Stomach (tissue), 9 donors: ENCODE data around the gene PON1. TPM values are rescaled to one million over a fixed set of nuclear protein-coding genes. Genes with fewer than 3 reads are reported as not detected.

Experiments used
- DNase-seq, 2 donors: peaks; one replicate each; pipeline versions ENCODE4 v3.0.0 to v3.0.0-alpha.2; 2013 to 2019
- H3K27ac ChIP-seq, 5 donors: fragments of 200-600 bp in 4 of 5; sonication (generic) in 4 of 5; one replicate each; pipeline ENCODE4 v1.5.1; 2013 to 2019; ENCODE audit warnings: mild to moderate bottlenecking in 1 of 5, moderate library complexity in 1 of 5
- H3K27me3 ChIP-seq, 3 donors: fragments of 200-600 bp; sonication (generic); one replicate each; pipeline ENCODE4 v1.5.1; 2017 to 2019; ENCODE audit warnings: mixed run types in 1 of 3
- H3K36me3 ChIP-seq, 4 donors: fragments of 200-600 bp; sonication (generic); 1 replicate in 3 of 4; 2 replicates in 1 of 4; pipeline ENCODE4 v1.5.1; 2016 to 2019
- H3K4me1 ChIP-seq, 4 donors: fragments of 200-600 bp; sonication (generic); one replicate each; pipeline ENCODE4 v1.5.1; 2016 to 2019
- H3K4me3 ChIP-seq, 4 donors: fragments of 200-600 bp; sonication (generic) in 3 of 4; one replicate each; pipeline ENCODE4 v1.5.1; 2016 to 2019; ENCODE audit warnings: mild to moderate bottlenecking in 1 of 4
- H3K9me3 ChIP-seq, 4 donors: fragments of 200-600 bp; sonication (generic); one replicate each; pipeline ENCODE4 v1.5.1; 2016 to 2019
- EP300 ChIP-seq: sonication (generic); formaldehyde crosslinking; IDR thresholded peaks from one replicate; pipeline ENCODE4 v1.6.1; 2017; ENCODE audit warnings: antibody characterized with exemption
- POLR2A ChIP-seq, 4 donors: fragments of 450-650 bp; IDR thresholded peaks; one replicate each; pipeline ENCODE4 v1.6.1; 2016; ENCODE audit warnings: antibody characterized with exemption in 4 of 4, control low read depth in 2 of 4, mild to moderate bottlenecking in 1 of 4, moderate library complexity in 1 of 4
- POLR2AphosphoS5 ChIP-seq, 3 donors: sonication (generic); formaldehyde crosslinking; IDR thresholded peaks; one replicate each; pipeline ENCODE4 v1.6.1; 2016; ENCODE audit warnings: antibody characterized with exemption in 3 of 3
- WGBS, 5 donors: extraction: QIAGEN DNeasy Blood & Tissue Kit in 3 of 5; methylation state at CpG; one replicate each; pipeline versions ENCODE4 v1.1.5 to v1.1.7; 2013 to 2018; 5-methylcytosine and 5-hydroxymethylcytosine counted together
- intact Hi-C: fragments of 100-400 bp; cut with DNase I; formaldehyde crosslinking; loops from one replicate; pipeline ENCODE4 v1.15.1; 2023; ENCODE audit warnings: low total_unique reads
- polyA plus RNA-seq, 3 donors: library from polyadenylated mRNA; stranded (reverse); fragments of 200-250 nt; gene quantifications; one replicate each; pipeline ENCODE4 v1.2.3, GENCODE V29; 2013
- total RNA-seq, 5 donors: library from RNA; depleted of rRNA; stranded (reverse); fragments of >200 nt; gene quantifications; one replicate each; pipeline versions ENCODE4 v1.1.0 to v1.2.3, GENCODE V29; 2014 to 2016
- TF ChIP-seq, protein P1 (sequence below), 7 experiments: fragments of 450-650 bp in 4 of 7; fragments of 200-600 bp in 3 of 7; sonication (generic) in 3 of 7; IDR thresholded peaks; one replicate each; pipeline ENCODE4 v1.5.1; 2016 to 2019; ENCODE audit warnings: antibody characterized with exemption in 7 of 7, control low read depth in 2 of 7, mild to moderate bottlenecking in 1 of 7
- donor health status: healthy with polysubstance abuse.
- donor health status: Bipolar disorder and iron deficiency.
- donor health status: healthy.

Gene PON1
- total and polyA plus RNA-seq, 8 donors = 0.30 to 0.55 TPM; not detected in 6

DNA sequence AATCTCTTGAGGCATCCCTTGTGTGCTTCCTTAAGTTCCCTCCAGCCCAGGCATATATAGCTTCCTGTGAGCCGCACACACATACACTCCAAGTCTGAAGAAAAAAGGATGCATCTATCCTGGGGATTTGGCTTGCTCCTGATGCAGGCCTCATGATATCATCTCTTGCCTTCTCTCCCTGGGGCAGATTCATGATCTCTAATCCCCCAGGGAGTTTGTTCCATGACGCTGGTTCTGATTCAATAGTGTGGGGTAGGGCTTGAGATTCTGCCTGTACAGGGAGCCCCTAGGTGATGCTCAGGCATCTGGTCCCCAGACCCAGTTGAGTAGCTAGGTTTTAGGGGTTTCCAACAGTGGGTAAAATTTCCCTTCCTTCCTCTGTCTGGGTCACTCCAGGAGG lies 1.5 kb downstream of the PON1 start:
- WGBS, 5 donors = 68 to 89% (median 72%) methylated on average over 2 of the region's 2 CpGs
- DNase-seq = no peak
- Histone ChIP-seq H3K27me3 (peaks cover 0 to 19% (median 5%) of the 10 kb centered on the region in 3 donors), H3K4me3 (no peak overlapping the region), H3K27ac (no peak overlapping the region), H3K9me3 (no peaks in the 10 kb centered on the region), H3K36me3 (no peaks in the 10 kb centered on the region), H3K4me1 (peaks cover 0 to 4% (median 0%) of the 10 kb centered on the region in 4 donors)
- intact Hi-C loops = no loop called here
- TF ChIP-seq POLR2A (IDR thresholded peaks at IDR 0.05) = no peak
- TF ChIP-seq, protein P1, sequence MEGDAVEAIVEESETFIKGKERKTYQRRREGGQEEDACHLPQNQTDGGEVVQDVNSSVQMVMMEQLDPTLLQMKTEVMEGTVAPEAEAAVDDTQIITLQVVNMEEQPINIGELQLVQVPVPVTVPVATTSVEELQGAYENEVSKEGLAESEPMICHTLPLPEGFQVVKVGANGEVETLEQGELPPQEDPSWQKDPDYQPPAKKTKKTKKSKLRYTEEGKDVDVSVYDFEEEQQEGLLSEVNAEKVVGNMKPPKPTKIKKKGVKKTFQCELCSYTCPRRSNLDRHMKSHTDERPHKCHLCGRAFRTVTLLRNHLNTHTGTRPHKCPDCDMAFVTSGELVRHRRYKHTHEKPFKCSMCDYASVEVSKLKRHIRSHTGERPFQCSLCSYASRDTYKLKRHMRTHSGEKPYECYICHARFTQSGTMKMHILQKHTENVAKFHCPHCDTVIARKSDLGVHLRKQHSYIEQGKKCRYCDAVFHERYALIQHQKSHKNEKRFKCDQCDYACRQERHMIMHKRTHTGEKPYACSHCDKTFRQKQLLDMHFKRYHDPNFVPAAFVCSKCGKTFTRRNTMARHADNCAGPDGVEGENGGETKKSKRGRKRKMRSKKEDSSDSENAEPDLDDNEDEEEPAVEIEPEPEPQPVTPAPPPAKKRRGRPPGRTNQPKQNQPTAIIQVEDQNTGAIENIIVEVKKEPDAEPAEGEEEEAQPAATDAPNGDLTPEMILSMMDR (IDR thresholded peaks at IDR 0.05) = no peak
- TF ChIP-seq POLR2AphosphoS5 (IDR thresholded peaks at IDR 0.05) = no peak
- no peak for TF ChIP-seq EP300

DNA sequence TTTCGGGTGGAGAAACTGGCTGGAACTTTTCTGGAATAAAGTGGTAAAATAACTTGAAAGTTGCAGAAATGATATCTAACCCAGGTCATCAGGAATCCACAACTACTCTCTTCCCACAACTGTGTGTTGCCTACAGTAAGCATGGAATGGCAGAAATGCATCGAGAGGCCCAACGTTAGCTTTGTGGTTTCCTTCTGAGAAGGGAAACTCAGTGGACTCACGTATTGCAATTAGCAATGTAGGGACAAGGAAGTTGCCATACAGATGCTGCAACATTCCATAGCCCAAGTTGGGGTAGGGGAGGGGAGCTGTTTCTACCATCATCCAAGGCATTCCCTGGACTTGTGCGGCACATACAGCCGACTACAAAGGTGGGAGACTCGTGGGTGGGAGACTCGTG lies 1.9 kb downstream of the PON1 start:
- Histone ChIP-seq H3K27ac (no peak overlapping the region), H3K9me3 (no peaks in the 10 kb centered on the region), H3K36me3 (no peaks in the 10 kb centered on the region), H3K27me3 (peaks cover 0 to 19% (median 5%) of the 10 kb centered on the region in 3 donors), H3K4me1 (peaks cover 0 to 4% (median 0%) of the 10 kb centered on the region in 4 donors), H3K4me3 (no peak overlapping the region)
- WGBS, 5 donors = 81 to 86% (median 84%) methylated on average over 8 of the region's 8 CpGs
- DNase-seq = no peak
- TF ChIP-seq POLR2AphosphoS5 (IDR thresholded peaks at IDR 0.05) (no peak), EP300 (no peak), POLR2A (IDR thresholded peaks at IDR 0.05) (no peak)
- TF ChIP-seq, protein P1 (IDR thresholded peaks at IDR 0.05) = no peak
- intact Hi-C loops = no loop called here

DNA sequence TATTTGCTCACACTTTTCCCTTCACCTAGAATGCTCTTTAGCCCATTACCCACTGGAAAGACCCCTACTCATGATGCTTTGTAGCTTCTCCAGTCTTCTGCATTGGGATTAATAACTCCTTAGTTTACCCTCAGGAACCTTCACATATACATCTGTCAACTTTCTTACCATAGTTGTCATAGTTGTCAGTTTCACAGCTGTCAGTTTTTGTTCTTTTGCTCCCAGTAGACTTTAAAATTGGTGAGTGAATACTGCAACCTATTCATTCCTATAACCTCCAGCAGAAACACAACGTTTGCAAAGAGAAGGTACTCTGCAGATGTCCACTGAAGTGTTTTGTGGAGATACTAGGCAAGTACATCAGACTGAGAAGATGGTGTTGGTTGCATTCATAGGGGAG lies 2.6 kb downstream of the PON1 start:
- intact Hi-C loops = no loop called here
- DNase-seq = no peak
- no peak for TF ChIP-seq POLR2A (IDR thresholded peaks at IDR 0.05)
- TF ChIP-seq, protein P1 (IDR thresholded peaks at IDR 0.05) = no peak
- TF ChIP-seq EP300 = no peak
- TF ChIP-seq POLR2AphosphoS5 (IDR thresholded peaks at IDR 0.05) = no peak
- Histone ChIP-seq H3K27ac (no peak overlapping the region), H3K27me3 (peaks cover 0 to 19% (median 5%) of the 10 kb centered on the region in 3 donors), H3K4me1 (peaks cover 0 to 4% (median 0%) of the 10 kb centered on the region in 4 donors), H3K4me3 (no peak overlapping the region), H3K9me3 (no peaks in the 10 kb centered on the region), H3K36me3 (no peaks in the 10 kb centered on the region)
- whole genome bisulfite sequencing, 5 donors = 63 to 83% (median 66%) methylated on average over 1 of the region's 1 CpG

DNA sequence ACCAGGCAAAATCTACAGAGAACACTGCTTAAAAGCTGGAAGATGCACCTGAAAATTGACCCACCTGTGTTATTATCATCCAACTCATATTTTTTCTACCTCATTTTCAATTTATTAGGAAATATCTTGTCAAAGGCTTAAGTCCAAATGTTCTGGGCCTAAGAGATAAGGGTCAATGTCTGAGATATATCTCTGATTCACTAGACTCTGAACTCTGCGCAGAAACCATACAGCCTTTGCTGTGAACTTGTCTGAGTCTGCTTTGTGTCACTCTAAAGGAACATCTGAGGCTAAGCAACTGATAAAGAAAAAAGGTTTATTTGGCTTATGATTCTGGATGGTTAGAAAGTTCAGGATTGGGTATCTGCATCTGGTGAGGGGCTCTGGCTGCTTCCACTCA lies 3.7 kb downstream of the PON1 start:
- intact Hi-C loops = no loop called here
- no peak overlapping the region for H3K4me3 ChIP-seq
- H3K27ac ChIP-seq = no peak overlapping the region
- DNase-seq = no peak
- peaks cover 0 to 4% (median 0%) of the 10 kb centered on the region in 4 donors for H3K4me1 ChIP-seq
- no peaks in the 10 kb centered on the region for H3K36me3 ChIP-seq
- no peaks in the 10 kb centered on the region for H3K9me3 ChIP-seq
- 90 to 98% (median 94%) methylated on average over 1 of the region's 1 CpG for WGBS, 5 donors
- TF ChIP-seq POLR2A (IDR thresholded peaks at IDR 0.05) = no peak
- TF ChIP-seq EP300 = no peak
- TF ChIP-seq, protein P1 (IDR thresholded peaks at IDR 0.05) = no peak
- no peak for TF ChIP-seq POLR2AphosphoS5 (IDR thresholded peaks at IDR 0.05)
- H3K27me3 ChIP-seq = peaks cover 0 to 19% (median 5%) of the 10 kb centered on the region in 3 donors
